ENCODE measurements around the gene OR1J4. TPM values are rescaled to one million over a fixed set of nuclear protein-coding genes. Genes with fewer than 3 reads are reported as not detected.

OR1J4 gene
- total RNA-seq, 1 experiment from 2014 or later = not detected

DNA sequence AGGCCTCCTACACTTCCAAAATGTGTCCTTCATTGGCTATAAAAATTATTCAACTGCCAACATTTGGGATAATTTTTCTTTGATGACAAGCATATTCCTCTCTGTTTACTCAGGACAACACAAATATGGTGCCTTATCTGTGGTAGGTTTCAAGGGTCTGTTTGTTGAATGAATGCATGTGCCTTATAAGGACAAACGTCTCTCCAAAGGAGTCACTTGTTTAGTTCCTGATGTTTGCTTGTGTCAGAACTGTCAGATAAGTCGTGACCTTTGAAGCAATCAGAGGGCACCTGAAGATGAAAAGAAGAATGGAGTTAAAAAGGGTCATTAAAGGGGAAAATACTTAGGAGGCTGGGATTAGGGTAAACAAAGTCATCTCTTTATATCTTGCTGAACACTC lies 12.0 kb upstream of the OR1J4 start (continued):
- TF ChIP-seq, protein P1, sequence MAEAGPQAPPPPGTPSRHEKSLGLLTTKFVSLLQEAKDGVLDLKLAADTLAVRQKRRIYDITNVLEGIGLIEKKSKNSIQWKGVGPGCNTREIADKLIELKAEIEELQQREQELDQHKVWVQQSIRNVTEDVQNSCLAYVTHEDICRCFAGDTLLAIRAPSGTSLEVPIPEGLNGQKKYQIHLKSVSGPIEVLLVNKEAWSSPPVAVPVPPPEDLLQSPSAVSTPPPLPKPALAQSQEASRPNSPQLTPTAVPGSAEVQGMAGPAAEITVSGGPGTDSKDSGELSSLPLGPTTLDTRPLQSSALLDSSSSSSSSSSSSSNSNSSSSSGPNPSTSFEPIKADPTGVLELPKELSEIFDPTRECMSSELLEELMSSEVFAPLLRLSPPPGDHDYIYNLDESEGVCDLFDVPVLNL (CRISPR knock-in tag; IDR thresholded peaks at IDR 0.05; ENCODE audit: borderline replicate concordance, low read depth) = no peak
- TF ChIP-seq ZNF121 (CRISPR knock-in tag; IDR thresholded peaks at IDR 0.05) = no peak
- TF ChIP-seq, protein P2, sequence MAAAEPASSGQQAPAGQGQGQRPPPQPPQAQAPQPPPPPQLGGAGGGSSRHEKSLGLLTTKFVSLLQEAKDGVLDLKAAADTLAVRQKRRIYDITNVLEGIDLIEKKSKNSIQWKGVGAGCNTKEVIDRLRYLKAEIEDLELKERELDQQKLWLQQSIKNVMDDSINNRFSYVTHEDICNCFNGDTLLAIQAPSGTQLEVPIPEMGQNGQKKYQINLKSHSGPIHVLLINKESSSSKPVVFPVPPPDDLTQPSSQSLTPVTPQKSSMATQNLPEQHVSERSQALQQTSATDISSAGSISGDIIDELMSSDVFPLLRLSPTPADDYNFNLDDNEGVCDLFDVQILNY (CRISPR knock-in tag; IDR thresholded peaks at IDR 0.05) = no peak
- no peak for TF ChIP-seq FOXJ3 (CRISPR knock-in tag; IDR thresholded peaks at IDR 0.05; ENCODE audit: borderline replicate concordance)
- TF ChIP-seq ETV6 (CRISPR knock-in tag; IDR thresholded peaks at IDR 0.05) = no peak
- no peak for TF ChIP-seq NFYB (CRISPR knock-in tag; conservative IDR thresholded peaks at IDR 0.05; ENCODE audit: low read depth)

DNA sequence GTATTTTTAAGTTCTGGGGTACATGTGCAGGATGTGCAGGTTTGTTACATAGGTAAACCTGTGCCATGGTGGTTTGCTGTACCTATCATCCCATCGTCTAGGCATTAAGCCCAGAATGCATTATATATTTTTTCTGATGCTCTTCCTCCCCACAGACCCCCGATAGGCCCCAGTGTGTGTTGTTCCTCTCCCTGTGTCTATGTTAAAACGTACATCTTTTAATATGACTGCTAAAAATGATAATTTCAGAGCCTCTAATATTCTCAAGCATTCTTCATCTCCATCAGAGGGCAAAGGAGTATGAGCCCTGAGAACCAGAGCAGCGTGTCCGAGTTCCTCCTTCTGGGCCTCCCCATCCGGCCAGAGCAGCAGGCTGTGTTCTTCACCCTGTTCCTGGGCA lies 8.4 kb upstream of the OR1J4 start, which contains the start of gene OR1J2:
OR1J2 (plus strand) TSS at position 301 of the 400 bp plus-strand sequence; CDS start at position 301, 0 bp downstream.
- CTCF ChIA-PET = no interaction called here
- POLR2A ChIA-PET = no interaction called here
- Mint-ChIP-seq H3K27ac (no peak within 1 kb of the TSS), H3K27me3 (ENCODE audit: low read depth) (peaks cover 79% of the 10 kb centered on the region), H3K4me3 (no peak within 1 kb of the TSS), H3K4me1 (no peaks in the 10 kb centered on the region), H3K9me3 (peaks cover 77% of the 10 kb centered on the region), H3K36me3 (peaks cover 12% of the 10 kb centered on the region)
- TF ChIP-seq RELA (CRISPR knock-in tag; IDR thresholded peaks at IDR 0.05; ENCODE audit: borderline replicate concordance) = no peak
- TF ChIP-seq, protein P3, sequence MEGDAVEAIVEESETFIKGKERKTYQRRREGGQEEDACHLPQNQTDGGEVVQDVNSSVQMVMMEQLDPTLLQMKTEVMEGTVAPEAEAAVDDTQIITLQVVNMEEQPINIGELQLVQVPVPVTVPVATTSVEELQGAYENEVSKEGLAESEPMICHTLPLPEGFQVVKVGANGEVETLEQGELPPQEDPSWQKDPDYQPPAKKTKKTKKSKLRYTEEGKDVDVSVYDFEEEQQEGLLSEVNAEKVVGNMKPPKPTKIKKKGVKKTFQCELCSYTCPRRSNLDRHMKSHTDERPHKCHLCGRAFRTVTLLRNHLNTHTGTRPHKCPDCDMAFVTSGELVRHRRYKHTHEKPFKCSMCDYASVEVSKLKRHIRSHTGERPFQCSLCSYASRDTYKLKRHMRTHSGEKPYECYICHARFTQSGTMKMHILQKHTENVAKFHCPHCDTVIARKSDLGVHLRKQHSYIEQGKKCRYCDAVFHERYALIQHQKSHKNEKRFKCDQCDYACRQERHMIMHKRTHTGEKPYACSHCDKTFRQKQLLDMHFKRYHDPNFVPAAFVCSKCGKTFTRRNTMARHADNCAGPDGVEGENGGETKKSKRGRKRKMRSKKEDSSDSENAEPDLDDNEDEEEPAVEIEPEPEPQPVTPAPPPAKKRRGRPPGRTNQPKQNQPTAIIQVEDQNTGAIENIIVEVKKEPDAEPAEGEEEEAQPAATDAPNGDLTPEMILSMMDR (IDR thresholded peaks at IDR 0.05) = no peak
- TF ChIP-seq CBFB (CRISPR knock-in tag; IDR thresholded peaks at IDR 0.05; ENCODE audit: low read depth) = no peak
- no peak for TF ChIP-seq NR3C1 (CRISPR knock-in tag; conservative IDR thresholded peaks at IDR 0.05; ENCODE audit: low read depth)
- no peak for TF ChIP-seq ZNF317 (CRISPR knock-in tag; IDR thresholded peaks at IDR 0.05; ENCODE audit: borderline replicate concordance, low read depth)
- TF ChIP-seq, protein P1 (CRISPR knock-in tag; IDR thresholded peaks at IDR 0.05; ENCODE audit: borderline replicate concordance, low read depth) = no peak
- TF ChIP-seq, protein P4, sequence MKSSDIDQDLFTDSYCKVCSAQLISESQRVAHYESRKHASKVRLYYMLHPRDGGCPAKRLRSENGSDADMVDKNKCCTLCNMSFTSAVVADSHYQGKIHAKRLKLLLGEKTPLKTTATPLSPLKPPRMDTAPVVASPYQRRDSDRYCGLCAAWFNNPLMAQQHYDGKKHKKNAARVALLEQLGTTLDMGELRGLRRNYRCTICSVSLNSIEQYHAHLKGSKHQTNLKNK (CRISPR knock-in tag; IDR thresholded peaks at IDR 0.05) = no peak
- TF ChIP-seq GTF2I (CRISPR knock-in tag; conservative IDR thresholded peaks at IDR 0.05) = no peak
- TF ChIP-seq, protein P5, sequence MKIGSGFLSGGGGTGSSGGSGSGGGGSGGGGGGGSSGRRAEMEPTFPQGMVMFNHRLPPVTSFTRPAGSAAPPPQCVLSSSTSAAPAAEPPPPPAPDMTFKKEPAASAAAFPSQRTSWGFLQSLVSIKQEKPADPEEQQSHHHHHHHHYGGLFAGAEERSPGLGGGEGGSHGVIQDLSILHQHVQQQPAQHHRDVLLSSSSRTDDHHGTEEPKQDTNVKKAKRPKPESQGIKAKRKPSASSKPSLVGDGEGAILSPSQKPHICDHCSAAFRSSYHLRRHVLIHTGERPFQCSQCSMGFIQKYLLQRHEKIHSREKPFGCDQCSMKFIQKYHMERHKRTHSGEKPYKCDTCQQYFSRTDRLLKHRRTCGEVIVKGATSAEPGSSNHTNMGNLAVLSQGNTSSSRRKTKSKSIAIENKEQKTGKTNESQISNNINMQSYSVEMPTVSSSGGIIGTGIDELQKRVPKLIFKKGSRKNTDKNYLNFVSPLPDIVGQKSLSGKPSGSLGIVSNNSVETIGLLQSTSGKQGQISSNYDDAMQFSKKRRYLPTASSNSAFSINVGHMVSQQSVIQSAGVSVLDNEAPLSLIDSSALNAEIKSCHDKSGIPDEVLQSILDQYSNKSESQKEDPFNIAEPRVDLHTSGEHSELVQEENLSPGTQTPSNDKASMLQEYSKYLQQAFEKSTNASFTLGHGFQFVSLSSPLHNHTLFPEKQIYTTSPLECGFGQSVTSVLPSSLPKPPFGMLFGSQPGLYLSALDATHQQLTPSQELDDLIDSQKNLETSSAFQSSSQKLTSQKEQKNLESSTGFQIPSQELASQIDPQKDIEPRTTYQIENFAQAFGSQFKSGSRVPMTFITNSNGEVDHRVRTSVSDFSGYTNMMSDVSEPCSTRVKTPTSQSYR (CRISPR knock-in tag; IDR thresholded peaks at IDR 0.05) = no peak
- TF ChIP-seq, protein P6, sequence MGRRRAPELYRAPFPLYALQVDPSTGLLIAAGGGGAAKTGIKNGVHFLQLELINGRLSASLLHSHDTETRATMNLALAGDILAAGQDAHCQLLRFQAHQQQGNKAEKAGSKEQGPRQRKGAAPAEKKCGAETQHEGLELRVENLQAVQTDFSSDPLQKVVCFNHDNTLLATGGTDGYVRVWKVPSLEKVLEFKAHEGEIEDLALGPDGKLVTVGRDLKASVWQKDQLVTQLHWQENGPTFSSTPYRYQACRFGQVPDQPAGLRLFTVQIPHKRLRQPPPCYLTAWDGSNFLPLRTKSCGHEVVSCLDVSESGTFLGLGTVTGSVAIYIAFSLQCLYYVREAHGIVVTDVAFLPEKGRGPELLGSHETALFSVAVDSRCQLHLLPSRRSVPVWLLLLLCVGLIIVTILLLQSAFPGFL (CRISPR knock-in tag; IDR thresholded peaks at IDR 0.05; ENCODE audit: borderline replicate concordance) = no peak
- TF ChIP-seq MXD4 (CRISPR knock-in tag; IDR thresholded peaks at IDR 0.05; ENCODE audit: borderline replicate concordance) = no peak
- TF ChIP-seq ESRRA (CRISPR knock-in tag; IDR thresholded peaks at IDR 0.05; ENCODE audit: borderline replicate concordance) = no peak
- no peak for TF ChIP-seq SMAD4 (CRISPR knock-in tag; IDR thresholded peaks at IDR 0.05)
- ATAC-seq = no peak
- DNase-seq (ENCODE audit: low spot score) = no peak
